CD8-positive, alpha-beta memory T cell (primary cell): ENCODE data around the gene TUBGCP2. TPM values are rescaled to one million over a fixed set of nuclear protein-coding genes. Genes with fewer than 3 reads are reported as not detected.
"Not testable (repeated sequence)": the region's sequence is repeated elsewhere in the genome, so short reads cannot be mapped to it uniquely, and the experiment has no call there.

Experiments used
- CTCF ChIA-PET: fragments of 350-600 bp; sonication (Branson Sonifier 250); formaldehyde crosslinking; loops from one replicate; lab custom pipeline; 2021; ENCODE audit warnings: antibody characterized with exemption; lab: Charles Lee
- POLR2A ChIA-PET: fragments of 350-600 bp; sonication (Branson Sonifier 250); formaldehyde crosslinking; loops from one replicate; lab custom pipeline; 2021; ENCODE audit warnings: antibody characterized with exemption; lab: Charles Lee
- DNase-seq, 5 donors: peaks; one replicate each; pipeline versions ENCODE4 v3.0.0 to v3.0.0-alpha.2; 2020 to 2022; ENCODE audit warnings: mixed read lengths in 1 of 5
- H3K27ac ChIP-seq: one replicate; pipeline ENCODE4 v1.7.0; 2013; ENCODE audit warnings: low read depth, mild to moderate bottlenecking, low read length, moderate library complexity
- H3K27me3 ChIP-seq: 2 replicates; pipeline ENCODE4 v1.7.0; 2013; ENCODE audit warnings: low read length, mild to moderate bottlenecking; ENCODE audit not compliant: insufficient read depth, poor library complexity, severe bottlenecking
- H3K36me3 ChIP-seq: 2 replicates; pipeline ENCODE4 v1.7.0; 2013; ENCODE audit warnings: mild to moderate bottlenecking, low read length, moderate library complexity; ENCODE audit not compliant: insufficient read depth
- H3K4me1 ChIP-seq: 2 replicates; pipeline ENCODE4 v1.7.0; 2013; ENCODE audit warnings: mild to moderate bottlenecking, low read length, moderate library complexity; ENCODE audit not compliant: insufficient read depth
- H3K4me3 ChIP-seq: 2 replicates; pipeline ENCODE4 v1.7.0; 2013; ENCODE audit warnings: mild to moderate bottlenecking, low read length
- H3K9me3 ChIP-seq: 2 replicates; pipeline ENCODE4 v1.7.0; 2013; ENCODE audit warnings: mild to moderate bottlenecking, low read length
- H3K27ac Mint-ChIP-seq, 8 donors: one replicate each; pipeline ENCODE4 v1.8.0; 2020 to 2021; ENCODE audit warnings: mixed read lengths in 8 of 8, mild to moderate bottlenecking in 6 of 8, inconsistent platforms in 3 of 8, moderate library complexity in 3 of 8
- H3K27me3 Mint-ChIP-seq, 2 donors: one replicate each; pipeline ENCODE4 v1.8.0; 2020 to 2021; ENCODE audit warnings: mixed read lengths in 2 of 2, mild to moderate bottlenecking in 1 of 2, moderate library complexity in 1 of 2
- H3K36me3 Mint-ChIP-seq, 3 donors: one replicate each; pipeline ENCODE4 v1.8.0; 2020 to 2021; ENCODE audit warnings: mixed read lengths in 3 of 3, inconsistent platforms in 1 of 3, mild to moderate bottlenecking in 1 of 3
- H3K4me1 Mint-ChIP-seq, 3 donors: one replicate each; pipeline ENCODE4 v1.8.0; 2020 to 2021; ENCODE audit warnings: mixed read lengths in 3 of 3, inconsistent platforms in 1 of 3, mild to moderate bottlenecking in 1 of 3
- H3K4me3 Mint-ChIP-seq, 7 donors: one replicate each; pipeline ENCODE4 v1.8.0; 2020 to 2021; ENCODE audit warnings: mixed read lengths in 7 of 7, mild to moderate bottlenecking in 6 of 7, moderate library complexity in 4 of 7, inconsistent platforms in 2 of 7
- H3K9me3 Mint-ChIP-seq, 5 donors: one replicate each; pipeline ENCODE4 v1.8.0; 2020 to 2022; ENCODE audit warnings: mixed read lengths in 5 of 5, mild to moderate bottlenecking in 3 of 5, moderate library complexity in 2 of 5, inconsistent platforms in 1 of 5
- polyA plus RNA-seq: library from polyadenylated mRNA; unstranded; fragments of 300-500 nt; fragmentation: Illumina TruSeq; gene quantifications from one replicate; pipeline ENCODE4 v1.2.3, GENCODE V29; 2021
- total RNA-seq, 2 experiments: library from RNA; stranded (reverse); gene quantifications; one replicate each; pipeline ENCODE4 v1.2.3, GENCODE V29; 2021

The TUBGCP2 gene
- total and polyA plus RNA-seq, 3 experiments from 2014 or later = 39.9 to 68.1 (median 67.9) TPM

DNA sequence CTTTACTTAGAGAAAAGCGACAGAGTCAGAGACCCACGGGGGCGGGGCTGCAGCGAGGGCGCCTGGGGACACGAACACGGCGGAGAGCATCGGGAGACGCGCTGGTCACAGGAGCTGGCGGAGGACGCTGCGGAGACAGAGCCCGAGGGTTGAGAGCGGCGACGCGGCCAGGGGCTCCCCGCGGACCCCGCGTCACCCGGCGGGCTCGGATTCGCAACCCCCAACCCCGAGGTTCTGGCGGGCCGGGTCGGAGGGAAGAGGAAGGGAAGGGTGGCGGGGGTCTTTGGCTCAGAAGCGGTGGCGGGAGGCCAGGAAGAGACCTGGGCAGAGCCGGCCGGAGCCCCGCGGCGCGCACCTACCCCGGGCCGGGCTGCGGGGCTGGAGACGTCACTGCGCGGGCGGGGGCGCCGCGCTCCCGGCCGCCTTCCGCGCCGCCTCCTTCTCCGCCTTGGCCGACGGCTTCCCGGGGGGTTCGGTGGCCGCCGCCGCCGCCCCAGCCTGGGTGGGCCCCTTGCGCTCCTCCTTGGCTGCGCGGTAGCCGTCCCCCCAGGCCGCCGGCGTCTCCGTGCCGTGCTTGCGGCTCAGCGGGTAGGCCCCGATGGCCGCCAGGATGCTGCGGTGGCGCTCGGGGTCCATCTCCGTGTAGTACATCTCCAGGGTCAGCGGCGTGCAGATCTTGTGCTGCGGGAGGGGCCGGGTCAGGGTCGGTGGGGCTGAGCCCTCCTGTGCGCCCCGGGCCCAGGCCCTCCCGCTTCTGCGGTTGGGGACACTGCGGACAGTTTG is 17.0 kb upstream of the TUBGCP2 start:
- Histone ChIP-seq H3K4me1 (peaks cover 20% of the 10 kb centered on the region), H3K36me3 (no peaks in the 10 kb centered on the region), H3K4me3 (peak overlapping the region; percentile 34), H3K27ac (no peak overlapping the region), H3K27me3 (peaks cover 39% of the 10 kb centered on the region), H3K9me3 (no peaks in the 10 kb centered on the region)
- H3K27me3 Mint-ChIP-seq = peaks cover 16 to 36% of the 10 kb centered on the region in 2 donors
- H3K27ac Mint-ChIP-seq = peak overlapping the region in 2 of 8 donors; percentile 18 to 47
- POLR2A ChIA-PET = interaction anchor here (1.0 kb wide), 1 partner anchor 9 kb away, joined by 3 read pairs; no protein-coding TSS in a partner anchor
- no peaks in the 10 kb centered on the region for H3K36me3 Mint-ChIP-seq
- peak overlapping the region; percentile 37 to 85 (median 74) for H3K4me3 Mint-ChIP-seq
- DNase-seq = peak in 1 of 5 donors; percentile 45
- CTCF ChIA-PET = interaction anchor here (0.8 kb wide), 1 partner anchor 36 kb away, joined by 3 read pairs; no protein-coding TSS in a partner anchor
- H3K9me3 Mint-ChIP-seq = no peaks in the 10 kb centered on the region
- H3K4me1 Mint-ChIP-seq = peaks cover 5 to 21% (median 6%) of the 10 kb centered on the region in 3 donors

DNA sequence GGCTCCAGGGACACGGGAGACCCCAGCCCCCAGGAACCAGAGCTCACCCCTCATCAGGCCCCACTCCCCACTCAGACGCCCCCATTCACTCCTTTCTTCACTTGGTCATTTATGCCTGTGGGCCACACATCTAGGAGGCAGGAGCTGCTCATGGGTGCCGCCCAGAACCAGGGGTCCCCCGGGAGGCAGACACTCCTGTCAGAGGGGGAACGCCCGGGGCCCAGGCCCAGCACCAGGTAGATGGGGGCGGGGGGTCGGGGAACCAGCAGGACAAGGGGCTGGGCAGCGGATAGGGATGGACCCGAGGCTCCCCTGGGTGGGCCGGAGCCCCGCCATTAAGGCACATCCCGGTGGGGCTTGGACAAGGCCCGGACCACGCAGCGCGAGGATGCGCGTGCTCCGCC is 16.2 kb upstream of the TUBGCP2 start:
- peak overlapping the region in 4 of 7 donors; percentile 20 to 85 (median 44) for H3K4me3 Mint-ChIP-seq
- ChIA-PET POLR2A (interaction anchor here (0.6 to 1.5 kb wide), 2 partner anchors 9 to 25 kb away, joined by 3 to 4 read pairs; no protein-coding TSS in a partner anchor), CTCF (interaction anchor here (0.8 to 2.7 kb wide), 4 partner anchors 7 to 37 kb away, joined by 3 to 12 read pairs (median 5); partner anchors contain the start of gene CALY)
- peak overlapping the region in 1 of 8 donors; percentile 60 for H3K27ac Mint-ChIP-seq
- H3K4me1 Mint-ChIP-seq = peaks cover 4 to 19% (median 4%) of the 10 kb centered on the region in 3 donors
- Histone ChIP-seq H3K27me3 (peaks cover 39% of the 10 kb centered on the region), H3K9me3 (no peaks in the 10 kb centered on the region), H3K27ac (no peak overlapping the region), H3K4me1 (peaks cover 19% of the 10 kb centered on the region), H3K4me3 (peak overlapping the region; percentile 4), H3K36me3 (no peaks in the 10 kb centered on the region)
- no peaks in the 10 kb centered on the region for H3K36me3 Mint-ChIP-seq
- H3K27me3 Mint-ChIP-seq = peaks cover 18 to 41% of the 10 kb centered on the region in 2 donors
- DNase-seq = peak in 1 of 5 donors; percentile 37
- no peaks in the 10 kb centered on the region for H3K9me3 Mint-ChIP-seq

DNA sequence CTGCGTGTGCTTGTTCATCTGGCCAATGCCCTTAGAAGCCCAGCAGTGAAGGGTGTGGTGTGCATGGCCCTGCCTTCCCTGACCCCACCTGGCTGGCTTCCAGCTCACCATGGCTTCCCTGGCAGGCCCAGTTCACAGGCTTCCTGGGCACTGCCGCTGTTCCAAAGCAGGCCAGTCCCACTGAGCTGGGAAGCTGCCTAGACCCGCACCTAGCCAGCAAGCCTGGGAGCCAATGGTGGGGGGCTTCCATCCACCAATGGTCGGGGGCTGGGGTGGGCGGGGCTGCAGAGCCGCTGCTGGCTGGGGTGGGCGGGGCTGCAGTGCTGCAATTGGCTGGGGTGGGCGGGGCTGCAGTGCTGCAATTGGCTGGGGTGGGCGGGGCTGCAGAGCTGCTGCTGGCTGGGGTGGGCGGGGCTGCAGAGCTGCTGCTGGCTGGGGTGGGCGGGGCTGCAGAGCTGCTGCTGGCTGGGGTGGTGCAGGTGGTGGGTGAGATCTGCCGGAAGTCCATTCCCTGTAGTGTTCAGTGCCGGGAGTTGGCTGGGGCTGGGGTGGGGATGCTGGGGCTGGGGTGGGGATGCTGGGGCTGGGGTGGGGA is 15.6 kb upstream of the TUBGCP2 start:
- ChIA-PET CTCF (interaction anchor here (0.7 to 2.7 kb wide), 5 partner anchors 8 to 37 kb away, joined by 3 to 12 read pairs (median 5); partner anchors contain the start of gene CALY), POLR2A (interaction anchor here (0.6 to 1.5 kb wide), 2 partner anchors 8 to 25 kb away, joined by 3 to 4 read pairs; no protein-coding TSS in a partner anchor)
- peaks cover 36% of the 10 kb centered on the region for H3K27me3 ChIP-seq
- DNase-seq = peak; percentile 46 to 75 (median 55)
- peaks cover 13% of the 10 kb centered on the region for H3K4me1 ChIP-seq
- Mint-ChIP-seq H3K36me3 (no peaks in the 10 kb centered on the region), H3K27ac (no peak overlapping the region), H3K4me3 (no peak overlapping the region), H3K4me1 (peaks cover 1 to 15% (median 3%) of the 10 kb centered on the region in 3 donors), H3K9me3 (no peaks in the 10 kb centered on the region), H3K27me3 (peaks cover 14 to 39% of the 10 kb centered on the region in 2 donors)
- no peaks in the 10 kb centered on the region for H3K36me3 ChIP-seq
- no peak overlapping the region for H3K27ac ChIP-seq
- no peaks in the 10 kb centered on the region for H3K9me3 ChIP-seq
- H3K4me3 ChIP-seq = no peak overlapping the region

DNA sequence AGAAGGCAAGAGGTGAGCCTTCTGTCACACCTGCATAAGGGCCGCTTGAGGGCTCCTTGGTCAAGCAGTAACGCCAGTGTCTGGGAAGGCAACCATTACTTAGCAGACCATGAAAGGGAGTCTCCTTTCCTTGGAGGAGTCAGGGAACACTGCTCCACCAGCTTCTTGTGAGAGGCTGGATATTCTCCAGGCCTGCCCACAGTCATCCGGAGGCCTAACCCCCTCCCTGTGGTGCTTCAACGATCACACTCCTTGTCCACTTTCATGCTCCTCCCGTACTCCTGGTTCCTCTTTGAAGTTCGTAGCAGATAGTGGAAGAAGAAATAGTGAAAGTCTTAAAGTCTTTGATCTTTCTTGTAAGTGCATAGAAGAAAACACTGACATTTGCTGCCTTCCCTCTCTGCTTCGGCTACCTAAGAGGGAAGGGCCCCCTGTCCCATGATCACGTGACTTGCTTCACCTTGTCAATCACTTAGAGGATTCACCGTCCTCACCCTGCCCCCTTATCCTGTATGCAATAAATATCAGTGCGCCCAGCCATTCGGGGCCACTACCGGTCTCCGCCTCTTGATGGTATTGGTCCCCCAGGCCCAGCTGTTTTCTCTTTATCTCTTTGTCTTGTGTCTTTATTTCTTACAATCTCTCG is 13.5 kb upstream of the TUBGCP2 start:
- DNase-seq, H3K9me3 ChIP-seq, H3K9me3 Mint-ChIP-seq, H3K4me3 ChIP-seq, H3K27ac ChIP-seq, H3K27ac Mint-ChIP-seq, H3K36me3 Mint-ChIP-seq, H3K36me3 ChIP-seq, H3K4me3 Mint-ChIP-seq, POLR2A ChIA-PET: not testable (repeated sequence)
- Mint-ChIP-seq H3K4me1 (peaks cover 5 to 24% (median 7%) of the 10 kb centered on the region in 3 donors), H3K27me3 (peaks cover 9 to 26% of the 10 kb centered on the region in 2 donors)
- peaks cover 12% of the 10 kb centered on the region for H3K4me1 ChIP-seq
- CTCF ChIA-PET = interaction anchor here (1.3 to 2.7 kb wide), 3 partner anchors 8 to 15 kb away, joined by 3 to 14 read pairs (median 12); no protein-coding TSS in a partner anchor
- H3K27me3 ChIP-seq = peaks cover 18% of the 10 kb centered on the region

DNA sequence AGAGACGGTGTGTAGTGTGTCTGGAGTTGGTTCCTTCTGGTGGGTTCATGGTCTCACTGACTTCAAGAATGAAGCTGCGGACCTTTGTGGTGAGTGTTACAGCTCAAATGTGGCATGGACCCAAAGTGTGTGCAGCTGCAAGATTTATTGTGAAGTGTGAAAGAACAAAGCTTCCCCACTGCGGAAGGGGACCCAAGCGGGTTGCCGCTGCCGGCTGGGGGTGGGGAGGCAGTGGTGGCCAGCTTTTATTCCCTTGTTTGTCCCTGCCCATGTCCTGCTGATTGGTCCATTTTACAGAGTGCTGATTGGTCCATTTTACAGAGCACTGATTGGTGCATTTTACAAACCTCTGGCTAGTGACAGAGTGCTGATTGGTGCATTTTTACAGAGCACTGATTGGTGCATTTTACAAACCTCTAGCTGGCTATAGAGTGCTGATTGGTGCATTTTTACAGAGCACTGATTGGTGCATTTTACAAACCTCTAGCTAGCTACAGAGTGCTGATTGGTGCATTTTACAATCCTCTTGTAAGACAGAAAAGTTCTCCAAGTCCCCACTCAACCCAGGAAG is 12.3 kb upstream of the TUBGCP2 start:
- H3K27ac Mint-ChIP-seq, H3K27ac ChIP-seq, H3K9me3 ChIP-seq, H3K4me3 Mint-ChIP-seq, DNase-seq, H3K27me3 ChIP-seq, POLR2A ChIA-PET, H3K36me3 ChIP-seq, H3K9me3 Mint-ChIP-seq, H3K4me1 ChIP-seq, H3K4me3 ChIP-seq, H3K36me3 Mint-ChIP-seq: not testable (repeated sequence)
- peaks cover 5 to 21% (median 7%) of the 10 kb centered on the region in 3 donors for H3K4me1 Mint-ChIP-seq
- CTCF ChIA-PET = interaction anchor here (1.1 to 2.6 kb wide), 4 partner anchors 9 to 177 kb away, joined by 3 to 14 read pairs (median 4); no protein-coding TSS in a partner anchor
- H3K27me3 Mint-ChIP-seq = peaks cover 6 to 15% of the 10 kb centered on the region in 2 donors

DNA sequence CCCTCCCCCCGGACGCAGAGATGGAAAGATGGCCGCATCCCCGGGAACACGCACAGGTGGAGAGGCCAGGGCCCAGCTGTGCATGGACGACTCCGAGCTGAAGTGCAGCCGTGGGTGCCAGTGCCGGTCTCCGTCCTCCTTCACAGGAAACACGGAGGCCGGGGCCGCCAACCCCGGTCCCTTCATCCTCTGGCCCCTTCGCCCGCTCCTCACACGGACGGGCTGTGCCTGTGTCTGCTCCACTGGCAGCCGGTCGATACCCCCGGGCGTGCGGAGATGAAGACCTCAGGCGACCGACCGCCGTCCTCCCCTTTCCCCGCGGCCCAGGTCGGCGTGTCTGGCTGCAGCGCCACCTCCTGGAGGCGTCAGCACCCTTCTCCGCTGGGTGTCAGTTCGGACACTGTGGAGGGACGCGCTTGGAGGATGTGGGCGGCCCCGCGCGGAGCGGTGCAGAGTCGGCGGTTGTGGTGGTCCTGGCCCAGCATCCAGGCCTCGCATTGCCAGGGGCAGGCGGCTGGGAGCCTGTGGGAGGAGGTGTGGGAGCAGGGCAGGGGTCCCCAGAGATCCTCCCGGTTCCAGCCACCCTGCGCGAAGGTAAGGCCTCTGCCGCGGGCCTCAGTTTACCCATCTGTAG is 9.9 kb upstream of the TUBGCP2 start:
- peaks cover 0 to 2% (median 0%) of the 10 kb centered on the region in 3 donors for H3K36me3 Mint-ChIP-seq
- H3K9me3 Mint-ChIP-seq = no peaks in the 10 kb centered on the region
- H3K36me3 ChIP-seq = no peaks in the 10 kb centered on the region
- H3K9me3 ChIP-seq = no peaks in the 10 kb centered on the region
- no peak overlapping the region for H3K27ac ChIP-seq
- H3K4me3 Mint-ChIP-seq = peak overlapping the region in 6 of 7 donors; percentile 43 to 74 (median 66)
- ChIA-PET POLR2A (no interaction called here), CTCF (interaction anchor here (0.6 to 1.6 kb wide), 7 partner anchors 9 to 191 kb away, joined by 3 to 4 read pairs (median 3); partner anchors contain the start of gene CALY)
- H3K4me1 ChIP-seq = no peaks in the 10 kb centered on the region
- peak; percentile 56 to 77 (median 61) for DNase-seq
- H3K27me3 ChIP-seq = no peaks in the 10 kb centered on the region
- H3K27me3 Mint-ChIP-seq = peaks cover 5 to 11% of the 10 kb centered on the region in 2 donors
- H3K4me1 Mint-ChIP-seq = peaks cover 5 to 12% (median 6%) of the 10 kb centered on the region in 3 donors
- H3K27ac Mint-ChIP-seq = peak overlapping the region in 1 of 8 donors; percentile 22
- peak overlapping the region; percentile 34 for H3K4me3 ChIP-seq

DNA sequence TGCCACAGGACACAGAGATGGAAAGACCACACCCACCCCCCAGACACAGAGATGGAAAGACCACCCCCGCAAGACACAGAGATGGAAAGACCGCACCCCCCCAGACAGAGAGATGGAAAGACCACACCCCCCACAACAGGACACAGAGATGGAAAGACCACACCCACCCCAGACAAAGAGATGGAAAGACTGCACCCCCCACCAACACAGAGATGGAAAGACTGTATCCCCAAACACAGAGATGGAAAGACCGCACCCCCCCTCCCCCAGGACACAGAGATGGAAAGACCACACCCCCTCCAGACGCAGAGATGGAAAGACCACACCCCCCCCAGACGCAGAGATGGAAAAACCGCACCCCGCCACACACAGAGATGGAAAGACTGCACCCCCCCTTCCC is 8.1 kb upstream of the TUBGCP2 start:
- Mint-ChIP-seq H3K36me3 (peaks cover 0 to 14% (median 6%) of the 10 kb centered on the region in 3 donors), H3K9me3 (no peaks in the 10 kb centered on the region), H3K4me1 (peaks cover 5 to 12% (median 6%) of the 10 kb centered on the region in 3 donors), H3K4me3 (no peak overlapping the region), H3K27me3 (peaks cover 4 to 11% of the 10 kb centered on the region in 2 donors), H3K27ac (no peak overlapping the region)
- POLR2A ChIA-PET = no interaction called here
- no peak overlapping the region for H3K4me3 ChIP-seq
- no peaks in the 10 kb centered on the region for H3K9me3 ChIP-seq
- no peaks in the 10 kb centered on the region for H3K4me1 ChIP-seq
- H3K27ac ChIP-seq = no peak overlapping the region
- H3K27me3 ChIP-seq = no peaks in the 10 kb centered on the region
- DNase-seq = no peak
- CTCF ChIA-PET = interaction anchor here (4.1 kb wide), 1 partner anchor 12 kb away, joined by 17 read pairs; no protein-coding TSS in a partner anchor
- H3K36me3 ChIP-seq = peaks cover 8% of the 10 kb centered on the region
